NCI-H2171 treated with DMSO at 0.1 percent for 48 hours (cell line): Measurements from ENCODE around the gene CCDC174.

ENCODE experiments used
- DNase-seq: peaks from one replicate; lab custom pipeline; 2025; lab: John Stamatoyannopoulos, UW

The CCDC174 gene

DNA sequence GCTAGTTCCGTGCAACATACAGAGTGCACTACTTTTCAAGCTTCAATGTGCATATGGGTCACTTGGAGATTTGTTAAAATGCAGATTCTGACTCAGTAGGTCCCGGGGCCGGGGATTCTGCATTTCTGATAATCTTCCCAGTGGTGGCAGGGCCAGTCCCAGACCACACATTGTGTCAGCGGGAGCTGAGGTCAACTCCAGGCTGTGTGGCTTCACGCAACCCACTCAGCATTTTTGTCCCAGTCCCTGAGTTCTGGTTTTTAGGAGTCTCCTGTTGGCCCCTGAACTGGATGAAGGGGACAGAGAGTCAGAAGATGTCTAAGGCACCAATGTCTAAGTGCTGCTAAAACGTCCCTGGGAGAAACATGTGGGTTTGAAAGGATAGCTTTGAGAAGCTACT lies 26.1 kb upstream of the CCDC174 start:
- no peak for DNase-seq

DNA sequence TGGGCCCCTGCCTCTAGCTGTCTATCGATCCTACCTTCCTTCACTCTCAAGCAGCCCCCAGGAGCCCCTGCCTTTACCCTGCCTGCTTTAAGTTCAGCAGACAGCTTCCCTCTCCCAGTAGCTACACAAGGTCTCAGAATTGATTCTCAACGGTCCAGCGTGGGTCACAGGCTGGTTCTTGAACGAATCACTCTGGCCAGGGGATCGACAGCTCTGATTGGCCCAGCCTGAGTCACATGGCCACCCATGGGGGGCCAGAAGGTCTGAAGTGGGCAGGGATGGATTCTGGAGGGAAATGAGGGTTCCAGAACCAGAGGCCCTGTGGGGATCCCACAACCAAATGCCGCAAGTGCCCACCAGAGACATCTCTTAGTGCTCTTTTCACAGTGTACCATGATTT lies 23.7 kb upstream of the CCDC174 start:
- no peak for DNase-seq

DNA sequence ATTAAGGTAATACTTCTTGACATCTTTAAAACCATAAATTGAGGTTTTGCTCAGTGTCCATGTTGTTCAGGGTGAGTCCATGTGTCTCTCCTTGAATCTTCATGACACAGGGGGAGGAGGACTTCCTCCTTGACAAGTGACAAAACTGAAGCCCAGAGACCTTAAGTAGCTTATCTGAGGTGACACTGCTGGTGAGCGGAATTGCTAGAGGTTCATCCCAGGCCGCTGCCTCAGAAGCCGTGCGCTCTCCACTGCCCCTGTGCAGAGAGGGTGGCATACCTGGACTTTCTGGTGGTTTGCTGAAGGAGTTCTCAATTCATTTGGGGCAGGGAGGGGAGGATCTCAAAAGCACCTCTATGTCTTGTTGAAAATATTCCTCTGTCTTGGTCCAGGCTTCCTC lies 23.2 kb upstream of the CCDC174 start:
- DNase-seq = no peak

DNA sequence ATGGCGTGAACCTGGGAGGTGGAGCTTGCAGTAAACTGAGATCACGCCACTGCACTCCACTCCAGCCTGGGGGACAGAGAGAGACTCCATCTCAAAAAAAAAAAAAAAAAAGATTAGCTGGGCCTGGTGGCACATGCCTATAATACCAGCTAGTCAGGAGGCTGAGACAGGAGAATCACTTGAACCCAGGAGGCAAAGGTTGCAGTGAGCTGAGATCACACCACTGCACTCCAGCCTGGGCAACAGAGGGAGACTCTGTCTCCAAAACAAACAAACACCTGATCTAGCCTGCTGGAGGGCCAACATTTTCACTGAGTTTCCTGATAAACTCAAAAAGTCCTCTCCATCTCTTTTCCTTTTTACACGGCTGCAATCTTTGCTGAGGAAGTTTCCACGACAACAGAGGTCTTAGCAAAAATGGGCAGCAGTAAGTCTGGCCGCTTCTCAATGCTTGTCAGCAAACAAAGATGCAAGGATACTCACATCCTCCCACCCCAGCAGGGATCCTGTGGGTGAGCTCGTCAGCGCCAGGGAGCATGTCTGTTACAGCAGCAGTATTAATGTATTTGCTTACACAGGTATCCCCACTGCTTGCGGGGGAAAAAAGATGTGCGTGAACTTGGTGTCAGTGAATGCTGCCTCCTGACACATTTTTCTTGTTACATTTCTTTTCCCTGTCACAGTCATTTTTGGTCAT lies 21.0 kb upstream of the CCDC174 start:
- no peak for DNase-seq

DNA sequence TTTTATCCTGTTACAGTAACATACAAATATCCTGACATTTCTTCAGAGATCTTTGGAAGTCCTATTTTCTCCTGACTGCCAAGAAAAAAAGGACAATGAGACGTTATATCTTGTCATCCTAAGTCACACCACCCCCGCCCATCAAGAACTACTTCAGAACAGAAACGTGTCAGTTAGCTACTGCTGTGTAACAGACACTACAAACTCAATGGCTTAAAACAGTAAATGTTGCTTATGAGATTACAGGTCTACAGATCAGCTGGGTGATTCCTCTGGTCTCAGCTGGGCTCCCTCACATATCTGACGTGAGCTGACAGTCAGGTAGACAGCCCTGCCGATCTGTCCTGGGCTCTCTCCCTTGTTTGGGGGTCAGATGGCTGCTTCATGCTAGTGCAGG lies 20.5 kb upstream of the CCDC174 start:
- DNase-seq = no peak

DNA sequence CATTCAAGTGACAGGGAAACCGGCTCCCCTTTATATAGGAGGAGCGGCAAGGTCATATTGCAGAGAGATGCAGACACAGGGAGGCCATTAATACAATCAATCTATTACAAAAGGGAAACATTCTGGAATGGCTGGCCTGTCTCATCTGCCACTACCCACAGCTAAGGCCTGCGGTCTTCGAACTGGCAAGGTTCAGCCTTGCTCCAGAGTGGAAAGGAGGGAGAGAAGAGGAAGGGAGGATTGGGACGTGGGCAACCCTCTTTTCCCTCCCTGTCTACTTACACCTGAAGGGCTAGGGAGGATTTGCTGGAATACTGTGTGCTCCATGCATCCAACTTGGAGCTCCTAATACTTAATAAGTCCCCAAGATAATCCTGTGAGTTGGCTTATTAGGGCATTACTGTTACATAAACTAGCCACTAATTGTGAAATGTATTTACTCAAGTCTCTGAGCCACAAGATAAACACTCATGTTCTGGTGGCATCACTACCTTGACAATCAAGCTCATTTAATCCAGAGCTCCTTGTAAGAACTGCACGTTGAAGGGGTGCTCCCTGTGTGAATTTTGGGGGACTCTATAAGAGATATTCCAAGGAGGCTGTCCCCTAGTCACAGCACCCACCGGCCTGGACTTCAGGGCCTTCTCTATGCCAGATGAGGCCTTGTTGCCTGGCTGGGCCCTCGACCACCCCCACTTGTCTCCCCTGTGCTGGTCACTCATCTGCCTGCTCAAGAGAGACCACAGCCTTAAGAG lies 19.7 kb upstream of the CCDC174 start:
- no peak for DNase-seq

DNA sequence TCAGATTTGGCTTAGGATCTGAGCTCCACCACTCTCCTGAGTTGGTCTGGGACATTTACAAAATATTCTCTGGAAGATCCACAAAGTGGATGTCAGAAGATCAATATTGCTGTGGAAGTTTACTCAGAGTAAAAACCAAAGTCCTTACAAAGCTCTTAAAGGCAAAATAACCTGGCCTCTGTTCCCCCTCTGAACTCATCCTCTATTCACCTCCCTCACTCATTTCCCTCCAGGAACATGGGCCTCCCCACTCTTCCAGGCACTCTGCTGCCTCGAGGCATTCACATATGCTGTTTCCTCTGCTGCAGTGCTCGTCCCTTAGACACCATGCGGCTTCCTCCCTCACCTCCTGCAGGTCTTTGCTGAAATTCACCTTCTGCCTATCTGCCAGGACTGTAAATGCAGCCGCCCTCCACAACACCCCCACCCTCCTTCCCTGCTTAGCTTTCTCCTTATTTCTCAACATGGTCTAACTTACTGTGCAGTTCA lies 19.1 kb upstream of the CCDC174 start:
- DNase-seq = no peak

DNA sequence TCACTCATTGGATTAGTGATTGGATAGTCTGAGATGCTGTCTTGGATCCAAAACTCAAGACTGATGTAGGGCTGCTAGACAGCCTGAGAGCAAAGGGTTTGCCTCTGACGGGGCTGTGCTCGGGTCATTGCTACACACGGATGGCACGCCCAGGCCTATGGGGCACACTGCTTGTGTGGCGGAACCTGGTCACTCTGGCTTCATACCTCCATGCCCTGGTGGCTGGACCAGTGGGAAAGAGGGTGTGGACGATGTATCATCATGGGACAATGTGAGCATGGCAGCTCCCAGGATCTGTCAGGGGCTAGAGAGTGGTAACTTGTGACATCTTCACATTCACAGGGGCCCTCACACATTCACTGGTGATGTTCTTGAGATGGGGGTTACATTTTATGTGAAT lies 18.1 kb upstream of the CCDC174 start:
- DNase-seq = no peak

DNA sequence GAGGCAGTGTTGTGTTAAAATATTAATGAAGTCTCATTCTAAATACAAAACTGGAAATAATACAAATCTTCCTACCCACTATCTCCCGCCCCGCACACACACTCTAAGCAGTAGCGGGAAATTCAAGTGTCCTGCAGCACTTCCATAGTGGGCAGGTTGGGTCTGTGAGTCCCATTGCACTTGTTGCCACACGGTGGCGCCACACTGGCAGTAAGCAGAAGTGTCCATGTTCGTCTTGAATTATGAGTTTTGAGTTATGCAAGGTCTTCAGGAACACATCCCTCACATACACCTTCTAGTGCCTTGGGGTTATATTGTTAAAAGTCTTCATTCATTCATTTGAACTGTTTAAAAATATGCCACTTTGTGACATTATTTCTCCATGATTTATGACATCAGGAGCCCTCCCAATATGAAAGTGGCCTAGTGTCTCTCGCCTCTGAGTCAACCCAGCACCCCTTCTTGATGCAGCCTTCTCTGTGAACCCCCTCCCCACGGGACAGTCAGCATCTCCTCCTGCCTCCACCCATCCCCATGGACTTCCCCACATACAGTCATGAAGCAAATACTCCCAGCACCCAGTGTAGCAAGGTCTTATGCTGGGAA lies 17.6 kb upstream of the CCDC174 start:
- peak; percentile 6 for DNase-seq

DNA sequence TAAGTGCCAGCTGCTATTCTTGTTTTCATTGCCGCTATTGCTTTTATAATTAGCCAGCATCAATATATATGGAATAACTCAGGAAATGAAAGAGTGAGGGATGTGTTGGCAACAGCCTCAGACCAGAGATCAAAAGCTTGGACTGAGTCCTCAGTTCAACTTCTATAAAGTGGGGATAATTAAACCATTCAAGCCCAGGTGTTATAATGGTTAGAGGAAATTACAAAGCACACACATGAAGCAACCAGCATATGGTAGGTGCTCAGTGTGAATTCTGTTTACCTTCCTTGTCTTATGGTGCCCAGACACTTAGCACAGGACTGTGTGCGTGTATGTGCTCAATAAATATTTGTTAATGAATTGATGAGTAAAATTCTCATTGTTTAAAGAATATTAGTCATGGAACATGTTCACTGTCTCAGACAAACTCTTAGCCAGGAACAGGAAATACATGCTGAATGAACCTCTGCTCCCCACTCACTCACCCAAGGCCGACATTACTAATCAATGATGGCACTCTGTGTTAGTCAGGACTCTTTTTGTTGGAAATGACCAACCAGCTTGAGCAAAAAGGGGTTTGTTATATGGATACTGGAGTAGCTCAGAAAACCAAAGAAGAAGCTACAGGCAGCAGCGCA lies 16.7 kb upstream of the CCDC174 start:
- no peak for DNase-seq

DNA sequence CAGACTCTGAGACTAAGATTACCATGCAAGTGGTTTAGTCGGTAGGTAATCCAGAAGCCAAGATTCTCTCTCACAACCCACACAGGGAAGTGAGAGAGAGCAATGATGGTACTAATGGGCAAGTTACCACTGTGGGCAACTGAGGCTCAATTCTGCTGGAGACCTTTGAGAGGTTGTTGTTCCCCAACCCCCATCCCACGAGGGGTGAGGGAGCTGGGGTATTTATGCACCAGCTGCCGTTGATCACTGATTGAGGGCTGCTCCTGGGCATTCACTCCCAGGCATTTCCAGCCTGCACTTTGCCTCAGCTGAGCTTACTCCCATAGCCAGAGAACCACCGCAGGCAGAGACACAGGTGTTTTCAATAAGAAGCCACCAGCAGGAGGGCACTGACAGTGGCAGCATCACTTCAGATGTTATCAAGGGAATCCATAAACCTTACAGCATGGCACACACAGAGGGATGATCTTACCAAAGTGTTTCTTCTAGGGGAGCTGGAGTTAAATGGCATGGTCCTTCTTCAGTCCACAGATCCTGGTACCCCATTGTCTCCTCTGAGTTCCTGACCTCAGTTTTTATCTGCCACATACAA lies 15.0 kb upstream of the CCDC174 start:
- DNase-seq = no peak

DNA sequence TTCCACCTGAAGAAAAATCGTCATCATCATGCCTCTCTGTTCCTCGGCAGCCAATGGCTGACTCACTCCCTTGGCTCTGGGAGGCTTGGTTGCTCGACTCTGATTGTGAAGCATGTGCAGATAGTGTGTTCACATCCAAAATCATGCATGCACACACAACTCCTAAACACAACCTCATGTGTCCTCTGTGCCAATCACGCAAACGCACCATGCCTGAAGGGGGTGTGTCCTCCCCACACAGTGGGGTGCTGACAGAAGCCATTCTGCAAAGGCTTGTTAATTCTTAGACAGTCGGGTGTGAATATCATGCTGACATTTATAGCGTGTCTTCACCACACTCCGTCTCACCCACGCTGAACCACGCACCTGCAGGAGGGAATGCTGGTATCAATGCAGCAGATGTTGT lies 11.4 kb upstream of the CCDC174 start:
- no peak for DNase-seq

DNA sequence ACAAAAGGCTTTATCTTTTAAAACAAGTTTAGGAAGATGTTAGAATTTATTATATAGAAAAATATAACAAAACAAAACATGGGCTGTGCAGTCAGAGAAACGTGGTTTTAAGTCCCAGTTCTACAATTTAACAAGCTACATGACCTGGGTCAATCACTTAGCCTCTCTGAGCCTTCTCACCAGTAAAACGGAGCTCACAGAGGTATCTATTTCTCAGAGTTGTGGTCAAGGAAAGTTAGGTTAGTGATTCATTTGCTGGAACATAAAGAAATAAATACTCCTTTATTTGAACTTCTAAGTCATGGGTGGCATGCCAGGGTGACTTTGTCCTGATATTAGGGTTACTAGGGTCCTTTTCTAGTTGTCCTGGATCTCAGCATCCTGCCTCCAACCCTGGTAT lies 10.8 kb upstream of the CCDC174 start:
- DNase-seq = no peak

DNA sequence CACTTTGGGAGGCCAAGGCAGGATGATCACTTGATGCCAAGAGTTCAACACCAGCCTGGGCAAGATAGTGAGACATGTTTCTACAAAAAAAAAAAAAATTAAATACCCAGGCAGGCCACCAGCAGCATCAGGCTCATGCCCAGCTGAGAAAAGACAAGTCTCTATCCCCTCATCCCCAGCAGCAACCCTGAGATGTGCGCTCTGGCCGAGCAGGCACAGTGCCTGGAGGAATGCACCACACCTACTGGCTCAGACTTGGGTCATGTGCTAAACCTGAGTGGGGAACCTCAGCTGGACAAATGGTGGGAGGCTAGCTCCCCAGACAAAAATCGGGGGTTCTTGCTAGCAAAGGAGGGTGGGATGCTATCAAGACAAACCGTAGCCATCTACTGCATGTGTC lies 10.2 kb upstream of the CCDC174 start:
- DNase-seq = no peak

DNA sequence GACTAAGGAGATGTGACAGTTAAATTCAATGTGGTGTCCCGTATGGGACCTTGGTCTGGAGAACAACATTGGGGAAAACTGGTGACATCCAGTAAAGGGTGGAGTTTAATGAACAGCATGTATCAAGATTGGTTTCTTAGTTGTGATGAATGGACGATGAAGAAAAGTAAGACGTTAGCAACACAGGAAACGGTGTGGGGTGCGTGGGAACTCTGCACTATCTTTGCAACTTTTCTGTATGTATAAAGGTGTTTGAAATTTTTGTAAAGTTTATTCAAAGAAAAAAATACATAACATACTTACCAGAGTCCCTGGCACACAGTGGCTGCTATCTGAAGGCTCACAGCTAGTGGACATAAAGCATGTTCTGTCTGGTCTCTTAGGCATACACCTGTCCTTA lies 6.1 kb upstream of the CCDC174 start:
- no peak for DNase-seq

DNA sequence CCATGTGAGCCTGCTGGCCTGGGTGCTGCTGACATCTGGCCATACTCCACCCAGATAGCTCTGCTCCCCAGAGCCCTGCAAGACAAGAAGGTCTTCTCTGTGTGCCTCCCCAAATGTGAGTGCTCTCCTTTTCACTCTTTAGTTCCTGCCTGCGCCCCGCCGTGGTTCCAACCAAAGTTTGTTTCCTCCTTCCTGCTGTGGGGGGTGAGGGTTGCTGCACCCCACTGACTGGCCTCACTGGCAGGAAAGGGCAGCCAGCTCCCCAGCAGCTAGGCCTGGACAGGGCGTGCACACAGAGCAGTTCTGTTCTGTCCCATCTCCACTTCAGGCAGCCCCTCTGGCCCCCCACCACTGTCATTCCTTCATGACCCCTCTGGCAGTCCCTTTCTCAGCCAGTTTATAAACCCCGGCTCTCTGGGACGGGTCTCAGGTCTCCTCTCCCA lies 5.4 kb upstream of the CCDC174 start:
- DNase-seq = no peak

DNA sequence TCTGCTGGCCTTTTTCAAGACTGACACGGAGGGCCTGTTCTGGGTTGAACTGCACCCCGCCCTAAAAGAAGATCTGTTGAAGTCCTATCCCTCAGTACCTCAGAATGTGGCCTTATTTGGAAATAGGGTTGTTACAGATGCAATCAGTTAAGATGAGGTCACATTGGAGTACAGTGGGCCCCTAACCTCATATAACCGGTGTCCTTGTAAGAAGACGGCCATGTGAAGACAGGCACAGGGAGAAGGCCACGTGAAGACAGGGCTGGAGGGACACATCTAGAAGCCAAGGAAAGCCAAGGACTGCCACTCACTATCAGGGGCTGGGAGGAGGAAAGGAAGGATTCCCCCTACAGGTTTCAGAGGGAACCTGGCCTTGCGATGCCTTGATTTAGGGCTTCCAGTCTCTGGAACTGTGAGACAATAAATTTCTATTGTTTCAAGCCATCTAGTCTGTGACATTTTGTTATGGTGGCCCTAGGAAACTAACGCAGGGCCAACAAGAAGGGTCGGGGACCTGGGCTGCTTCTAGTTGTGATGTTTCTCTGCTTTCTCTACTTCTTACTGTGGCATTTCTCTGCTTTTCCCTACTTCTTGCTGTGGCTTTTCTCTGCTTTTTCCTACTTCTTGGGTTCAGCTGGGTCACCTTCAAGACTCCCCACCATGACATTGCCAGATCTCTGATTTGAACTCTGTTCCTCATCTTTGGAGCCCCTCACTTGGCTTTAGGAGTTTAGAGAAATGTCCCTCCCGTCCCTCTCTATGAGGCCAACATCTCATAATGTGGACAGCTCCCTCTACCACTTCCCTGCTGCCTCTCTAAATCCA lies 4.8 kb upstream of the CCDC174 start:
- DNase-seq = no peak

DNA sequence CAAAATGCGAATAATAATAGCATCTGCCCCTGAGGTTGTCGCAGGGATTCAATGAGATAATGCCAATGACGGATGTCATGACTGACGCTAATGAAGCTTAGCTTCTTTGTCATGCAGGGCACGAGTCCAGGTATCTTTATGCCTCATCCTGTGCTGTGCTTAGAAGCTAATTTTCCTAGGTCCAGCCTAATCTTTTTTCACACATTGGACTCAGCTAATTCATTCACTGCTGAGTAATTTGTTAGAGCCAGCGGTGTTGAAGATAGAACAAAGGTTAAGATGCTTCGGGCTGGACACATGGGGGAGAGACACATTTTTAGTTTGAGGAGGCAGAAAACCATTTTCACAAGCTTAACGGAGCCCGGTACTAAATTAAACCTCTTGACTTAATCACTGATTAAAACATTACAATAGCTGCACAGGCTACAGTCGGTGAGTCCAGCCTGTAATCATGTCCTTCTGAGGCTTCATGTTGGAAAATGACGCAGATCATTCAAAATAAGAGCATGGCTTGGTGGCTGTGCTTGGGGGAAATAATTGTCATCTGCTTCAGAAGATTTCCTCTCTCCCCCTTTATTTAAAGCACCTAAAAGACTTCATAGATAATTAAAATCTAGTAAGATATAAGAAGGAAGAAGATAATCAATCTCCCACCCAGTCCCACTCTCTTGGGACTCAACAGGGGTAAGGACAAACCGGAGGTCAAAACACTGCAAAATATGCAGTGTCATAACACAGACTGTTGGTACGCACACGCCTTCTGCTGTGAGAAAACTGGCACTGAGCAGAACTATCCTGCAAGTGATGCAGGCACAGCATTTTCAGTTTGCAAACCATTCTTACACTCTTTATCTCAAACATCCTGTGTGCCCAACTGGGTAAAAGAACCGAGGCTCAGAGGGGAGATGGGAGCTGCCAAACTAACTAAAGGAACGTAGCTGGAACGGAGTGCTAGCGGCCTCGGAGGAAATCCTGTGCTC lies 3.3 kb upstream of the CCDC174 start:
- no peak for DNase-seq

DNA sequence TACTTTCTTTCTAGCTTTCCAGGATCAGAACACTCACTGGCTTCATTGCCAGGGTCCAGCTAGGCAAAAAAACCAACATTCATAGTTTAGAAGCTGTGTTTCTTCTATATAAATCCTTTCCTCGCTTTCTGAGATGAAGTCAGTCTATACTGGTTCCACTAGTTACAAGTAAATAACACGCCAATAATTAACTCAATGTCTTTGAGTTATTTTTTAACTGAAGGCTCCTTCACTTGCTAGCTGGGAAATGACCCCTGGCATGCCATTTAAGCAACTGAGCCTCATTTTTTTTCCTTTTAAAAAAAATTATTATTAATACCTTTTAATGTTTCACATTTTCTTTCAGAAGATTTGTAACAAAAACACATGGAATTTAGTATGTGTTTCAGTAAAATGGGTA lies 2.1 kb upstream of the CCDC174 start:
- DNase-seq = no peak

DNA sequence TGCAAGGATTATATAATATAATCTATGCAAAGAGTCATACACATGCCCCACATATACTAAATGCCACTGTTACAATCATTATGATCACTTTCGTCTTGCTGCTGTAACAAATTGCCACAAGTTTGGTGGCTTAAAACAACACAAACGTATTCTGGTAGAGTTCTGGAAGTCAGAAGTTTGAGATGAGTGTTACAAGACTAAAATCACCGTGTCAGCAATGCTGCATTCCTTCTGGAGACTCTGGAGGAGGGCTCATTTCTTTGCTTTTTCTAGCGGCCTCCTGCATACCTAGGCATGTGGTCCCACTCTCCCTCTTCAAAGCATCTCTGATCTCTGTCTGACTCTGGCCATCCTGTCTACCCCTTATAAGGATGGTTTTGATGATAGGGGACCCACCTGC lies 1.4 kb upstream of the CCDC174 start:
- DNase-seq = no peak
